DND-41 (cell line): ENCODE data around the gene C12orf56.

Experiments used
- ATAC-seq: fragments of 200-7000 bp; cut with Tn5 transposase; 3 replicates; pipeline ENCODE4 v1.9.1; 2021; ENCODE audit warnings: low read depth; ENCODE audit not compliant: insufficient read depth
- DNase-seq: peaks from one replicate; pipeline ENCODE4 v3.0.0-alpha.2; 2020
- H2AFZ ChIP-seq: 2 replicates; pipeline ENCODE4 v1.6.0; 2012; ENCODE audit warnings: low read depth, low read length
- H3K27ac ChIP-seq: 2 replicates; pipeline ENCODE4 v1.5.1; 2012; ENCODE audit warnings: low read length, inconsistent platforms
- H3K27me3 ChIP-seq: fragments of 200-600 bp; sonication (generic); 2 replicates; pipeline ENCODE4 v1.6.0; 2012; ENCODE audit warnings: low read length, mild to moderate bottlenecking, inconsistent platforms; ENCODE audit not compliant: insufficient read depth, poor library complexity
- H3K36me3 ChIP-seq: 2 replicates; pipeline ENCODE4 v1.5.1; 2012; ENCODE audit warnings: low read length, inconsistent platforms; ENCODE audit not compliant: insufficient read depth
- H3K4me1 ChIP-seq: 2 replicates; pipeline ENCODE4 v1.5.1; 2012; ENCODE audit warnings: mild to moderate bottlenecking, low read length; ENCODE audit not compliant: insufficient read depth
- H3K4me2 ChIP-seq: 2 replicates; pipeline ENCODE4 v1.6.0; 2012; ENCODE audit warnings: mild to moderate bottlenecking, moderate library complexity, low read length, inconsistent platforms; ENCODE audit not compliant: insufficient read depth
- H3K4me3 ChIP-seq, 2 experiments: fragments of 200-600 bp in 1 of 2; shearing (Covaris generic) in 1 of 2; 2 replicates each; pipeline ENCODE4 v1.5.1; 2012 to 2016; ENCODE audit warnings: inconsistent platforms in 2 of 2, low read length in 2 of 2, mild to moderate bottlenecking in 2 of 2, low read depth in 1 of 2, moderate library complexity in 1 of 2
- H3K79me2 ChIP-seq: 2 replicates; pipeline ENCODE4 v1.6.0; 2012; ENCODE audit warnings: low read length, inconsistent platforms; ENCODE audit not compliant: insufficient read depth
- H3K9ac ChIP-seq: 2 replicates; pipeline ENCODE4 v1.6.0; 2012; ENCODE audit warnings: low read depth, mild to moderate bottlenecking, inconsistent platforms, low read length, moderate library complexity
- H3K9me3 ChIP-seq: 2 replicates; pipeline ENCODE4 v1.5.1; 2012; ENCODE audit warnings: low read length, moderate library complexity, mild to moderate bottlenecking, inconsistent platforms; ENCODE audit not compliant: insufficient read depth, severe bottlenecking
- H4K20me1 ChIP-seq: 2 replicates; pipeline ENCODE4 v1.6.0; 2012; ENCODE audit warnings: low read length; ENCODE audit not compliant: insufficient read depth
- CTCF ChIP-seq: IDR thresholded peaks from 2 replicates; pipeline ENCODE4 v1.5.1; 2012; ENCODE audit warnings: borderline replicate concordance, low read length, moderate library complexity, mild to moderate bottlenecking; ENCODE audit not compliant: poor library complexity, severe bottlenecking; ENCODE audit errors: extremely low read depth
- EZH2 ChIP-seq: IDR thresholded peaks from 3 replicates; pipeline ENCODE4 v1.6.1; 2012; ENCODE audit warnings: borderline replicate concordance, low read depth, mild to moderate bottlenecking, moderate library complexity, low read length, inconsistent platforms; ENCODE audit not compliant: severe bottlenecking

The C12orf56 gene

GRCh38 chr12:64229796-64230195 lies 160.8 kb downstream of the C12orf56 start:
- no peaks in the 10 kb centered on the region for H3K4me1 ChIP-seq
- no peaks in the 10 kb centered on the region for H3K9me3 ChIP-seq
- ATAC-seq (no peak), DNase-seq (no peak)
- H3K9ac ChIP-seq = no peak overlapping the region
- H4K20me1 ChIP-seq = no peaks in the 10 kb centered on the region
- no peaks in the 10 kb centered on the region for H3K36me3 ChIP-seq
- no peaks in the 10 kb centered on the region for H3K27me3 ChIP-seq
- no peak overlapping the region for H3K4me3 ChIP-seq
- no peaks in the 10 kb centered on the region for H3K79me2 ChIP-seq
- no peak overlapping the region for H3K27ac ChIP-seq
- no peak overlapping the region for H2AFZ ChIP-seq
- H3K4me2 ChIP-seq = no peak overlapping the region
- no peak for TF ChIP-seq CTCF
- no peak for TF ChIP-seq EZH2

- no peaks in the 10 kb centered on the region for H3K79me2 ChIP-seq
- H3K4me1 ChIP-seq = no peaks in the 10 kb centered on the region
- ATAC-seq (no peak), DNase-seq (no peak)
- no peaks in the 10 kb centered on the region for H3K27me3 ChIP-seq
- H3K9ac ChIP-seq = no peak overlapping the region
- no peak overlapping the region for H3K27ac ChIP-seq
- no peaks in the 10 kb centered on the region for H3K9me3 ChIP-seq
- no peak overlapping the region for H3K4me2 ChIP-seq
- no peak overlapping the region for H3K4me3 ChIP-seq
- TF ChIP-seq EZH2 = no peak
- TF ChIP-seq CTCF = no peak
- no peak overlapping the region for H2AFZ ChIP-seq
- H3K36me3 ChIP-seq = no peaks in the 10 kb centered on the region
- no peaks in the 10 kb centered on the region for H4K20me1 ChIP-seq
Measured at GRCh38 chr12:64229240-64229639, 161.3 kb downstream of the C12orf56 start.

GRCh38 chr12:64225626-64226025 lies 164.9 kb downstream of the C12orf56 start:
- no peak for TF ChIP-seq EZH2
- TF ChIP-seq CTCF = no peak
- no peak overlapping the region for H3K4me3 ChIP-seq
- H3K9me3 ChIP-seq = no peaks in the 10 kb centered on the region
- no peak overlapping the region for H2AFZ ChIP-seq
- ATAC-seq (no peak), DNase-seq (no peak)
- peaks cover 21% of the 10 kb centered on the region for H3K4me1 ChIP-seq
- no peak overlapping the region for H3K27ac ChIP-seq
- no peak overlapping the region for H3K9ac ChIP-seq
- H3K79me2 ChIP-seq = peaks cover 13% of the 10 kb centered on the region
- no peak overlapping the region for H3K4me2 ChIP-seq
- no peaks in the 10 kb centered on the region for H3K27me3 ChIP-seq
- H3K36me3 ChIP-seq = no peaks in the 10 kb centered on the region; the same call in 1 of the 2 replicates
- H4K20me1 ChIP-seq = no peaks in the 10 kb centered on the region
